Brain microvascular endothelial cell (primary cell): ENCODE results near the gene JADE2.

Experiments
- DNase-seq: peaks from one replicate; pipeline ENCODE4 v3.0.0-alpha.2; 2020
- H3K27ac ChIP-seq: fragments of 250-450 bp; sonication (Bioruptor Pico); 2 replicates; pipeline ENCODE4 v1.5.1; 2020; ENCODE audit warnings: mild to moderate bottlenecking, moderate library complexity
- H3K27me3 ChIP-seq: fragments of 250-450 bp; sonication (Bioruptor Pico); replicated peaks from 2 replicates; pipeline ENCODE4 v1.5.1; 2020; ENCODE audit warnings: mild to moderate bottlenecking
- H3K36me3 ChIP-seq: fragments of 250-450 bp; sonication (Bioruptor Pico); replicated peaks from 2 replicates; pipeline ENCODE4 v1.5.1; 2020; ENCODE audit warnings: mild to moderate bottlenecking
- H3K4me3 ChIP-seq: 2 replicates; pipeline ENCODE4 v1.5.1; 2011; ENCODE audit warnings: low read depth, mild to moderate bottlenecking, control low read depth, low read length, moderate library complexity
- CTCF ChIP-seq: IDR thresholded peaks from 2 replicates; pipeline ENCODE4 v1.5.1; 2011; ENCODE audit warnings: low read depth, mild to moderate bottlenecking, moderate library complexity, low read length, control low read depth, inconsistent platforms; ENCODE audit errors: missing control alignments
- in situ Hi-C: cut with HindIII; loops from 2 replicates; pipeline ENCODE4 v1.10.0; 2017; ENCODE audit warnings: low sequenced_read_pairs, low pct_ligation_motif_present

Gene JADE2

GRCh38 chr5:134584662-134585061 is 59.2 kb downstream of the JADE2 start:
- DNase-seq, result no peak
- H3K27me3 ChIP-seq, result no peaks in the 10 kb centered on the region
- H3K36me3 ChIP-seq, result no peaks in the 10 kb centered on the region
- TF ChIP-seq CTCF, result no peak
- no peak overlapping the region for H3K27ac ChIP-seq
- H3K4me3 ChIP-seq, result no peak overlapping the region
- in situ Hi-C loops, result no loop called here

GRCh38 chr5:134585966-134586365 is 60.5 kb downstream of the JADE2 start:
- H3K27ac ChIP-seq, result no peak overlapping the region
- TF ChIP-seq CTCF, result no peak
- in situ Hi-C loops, result no loop called here

GRCh38 chr5:134586866-134587524 is 61.5 kb downstream of the JADE2 start:
- Histone ChIP-seq H3K36me3 (no peaks in the 10 kb centered on the region), H3K27ac (no peak overlapping the region), H3K27me3 (no peaks in the 10 kb centered on the region), H3K4me3 (no peak overlapping the region)
- in situ Hi-C loops, result no loop called here
- DNase-seq, result peak; percentile 66
- peak; percentile 96 for TF ChIP-seq CTCF

More at GRCh38 chr5:134585966-134586365, 60.5 kb downstream of the JADE2 start:
- Histone ChIP-seq H3K4me3 (no peak overlapping the region), H3K36me3 (no peaks in the 10 kb centered on the region), H3K27me3 (no peaks in the 10 kb centered on the region)
- no peak for DNase-seq

- Histone ChIP-seq H3K36me3 (no peaks in the 10 kb centered on the region), H3K27me3 (no peaks in the 10 kb centered on the region), H3K27ac (no peak overlapping the region), H3K4me3 (no peak overlapping the region)
- in situ Hi-C loops, result no loop called here
- DNase-seq, result no peak
- TF ChIP-seq CTCF, result no peak
These were observed 65.7 kb downstream of the JADE2 start for GRCh38 chr5:134590992-134591659.

GRCh38 chr5:134592141-134592746 is 66.8 kb downstream of the JADE2 start:
- no peaks in the 10 kb centered on the region for H3K36me3 ChIP-seq
- H3K27me3 ChIP-seq, result no peaks in the 10 kb centered on the region
- no peak overlapping the region for H3K27ac ChIP-seq
- no peak overlapping the region for H3K4me3 ChIP-seq
- no peak for DNase-seq
- TF ChIP-seq CTCF, result no peak
- in situ Hi-C loops, result no loop called here

GRCh38 chr5:134594336-134594735 is 68.9 kb downstream of the JADE2 start:
- in situ Hi-C loops, result no loop called here
- DNase-seq, result no peak
- no peak overlapping the region for H3K4me3 ChIP-seq
- no peaks in the 10 kb centered on the region for H3K27me3 ChIP-seq
- H3K27ac ChIP-seq, result no peak overlapping the region
- H3K36me3 ChIP-seq, result no peaks in the 10 kb centered on the region
- no peak for TF ChIP-seq CTCF
